Stimulated activated naive CD8-positive, alpha-beta T cell treated with anti-CD3 and anti-CD28 coated beads, Interleukin-15, Interleukin-2, amounts not matched to agents 100 U/mL and 50 U/mL, for 24 hours (primary cell): ENCODE measurements around the gene BLOC1S3.
"Not testable (repeated sequence)": the region's sequence is repeated elsewhere in the genome, so short reads cannot be mapped to it uniquely, and the experiment has no call there.

Experiments
- ATAC-seq: fragments of 150-1000 bp; cut with Tn5 transposase; one replicate; pipeline ENCODE4 v1.10.0; 2021
- DNase-seq: peaks from one replicate; pipeline ENCODE4 v3.0.0; 2021

BLOC1S3 gene

DNA sequence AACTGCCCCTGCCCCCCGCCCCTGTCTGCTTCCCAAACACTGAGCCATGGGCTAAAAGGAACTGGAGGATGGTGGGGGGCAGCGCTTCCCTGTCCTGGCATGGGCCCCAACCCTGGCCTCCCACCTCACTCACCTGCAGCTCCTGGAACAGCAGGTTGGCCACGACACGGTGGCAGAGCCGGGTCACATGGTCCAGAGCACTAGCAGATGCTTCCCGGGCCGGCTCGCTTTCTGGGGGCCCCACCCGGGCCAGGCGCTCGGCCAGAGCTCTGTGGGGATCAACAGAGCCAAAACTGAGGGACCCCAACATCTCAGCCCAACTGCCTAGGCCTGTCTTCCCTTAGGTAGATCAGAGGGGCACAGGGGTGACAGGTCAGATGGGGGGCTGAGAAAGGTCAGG lies 46.1 kb downstream of the BLOC1S3 start:
- ATAC-seq (no peak), DNase-seq (no peak)

DNA sequence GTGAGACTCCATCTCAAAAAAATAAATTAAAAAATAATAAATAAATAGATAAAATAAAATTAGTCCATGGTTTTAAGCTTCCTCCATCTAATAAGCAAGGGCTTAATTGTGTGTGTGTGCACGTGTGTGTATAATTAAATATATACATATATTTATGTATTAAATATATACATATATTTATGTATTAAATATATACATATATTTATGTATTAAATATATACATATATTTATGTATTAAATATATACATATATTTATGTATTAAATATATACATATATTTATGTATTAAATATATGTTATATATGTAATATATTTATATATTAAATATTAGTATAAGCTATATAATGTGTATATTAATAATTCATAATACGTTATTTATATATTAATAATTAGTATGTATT lies 50.5 kb downstream of the BLOC1S3 start:
- not testable (repeated sequence) for DNase-seq, ATAC-seq
